ENCODE results near the gene ACTR8.

DNA sequence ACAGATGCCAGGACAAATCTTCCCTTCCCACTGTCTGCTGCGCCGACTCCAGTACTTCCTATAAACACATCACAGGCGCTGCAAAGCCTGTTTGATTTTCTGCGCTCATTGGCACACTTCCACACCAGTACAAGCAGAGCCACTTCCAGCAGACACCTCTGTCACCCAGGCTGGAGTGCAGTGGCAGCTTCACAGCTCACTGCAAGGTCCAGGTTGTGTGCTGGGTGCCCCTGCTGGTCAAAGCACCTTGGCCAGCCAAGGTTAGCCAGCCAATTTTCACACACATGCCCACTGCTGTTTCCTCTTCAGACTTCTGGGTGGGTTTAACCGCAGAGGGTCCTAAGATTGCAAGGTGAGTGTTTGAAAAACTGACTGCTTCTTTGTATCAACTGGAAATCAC is 40.7 kb downstream of the ACTR8 start:
- TF ChIP-seq CTCF (conservative IDR thresholded peaks at IDR 0.05; ENCODE audit: low read depth, low read length) = no peak
- TF ChIP-seq RAD21 (IDR thresholded peaks at IDR 0.05; ENCODE audit: low read length) = no peak
- no peak for TF ChIP-seq CEBPB (IDR thresholded peaks at IDR 0.05; ENCODE audit: low read depth, low read length)
- no peak for TF ChIP-seq MXI1 (IDR thresholded peaks at IDR 0.05; ENCODE audit: borderline replicate concordance, low read depth, low read length)
- no peak for TF ChIP-seq POLR2A (IDR thresholded peaks at IDR 0.05; ENCODE audit: low read depth, low read length)
- no peak for TF ChIP-seq SMC3 (IDR thresholded peaks at IDR 0.05; ENCODE audit: low read depth, low read length)
